ENCODE measurements around the gene TBCA. TPM values are rescaled to one million over a fixed set of nuclear protein-coding genes. Genes with fewer than 3 reads are reported as not detected.

The TBCA gene
- total and polyA plus RNA-seq, 2 of the 13 experiments (the other 11 are each of a cell fraction or from before 2014, with no cell fraction given), result 93.8 to 309 TPM

DNA sequence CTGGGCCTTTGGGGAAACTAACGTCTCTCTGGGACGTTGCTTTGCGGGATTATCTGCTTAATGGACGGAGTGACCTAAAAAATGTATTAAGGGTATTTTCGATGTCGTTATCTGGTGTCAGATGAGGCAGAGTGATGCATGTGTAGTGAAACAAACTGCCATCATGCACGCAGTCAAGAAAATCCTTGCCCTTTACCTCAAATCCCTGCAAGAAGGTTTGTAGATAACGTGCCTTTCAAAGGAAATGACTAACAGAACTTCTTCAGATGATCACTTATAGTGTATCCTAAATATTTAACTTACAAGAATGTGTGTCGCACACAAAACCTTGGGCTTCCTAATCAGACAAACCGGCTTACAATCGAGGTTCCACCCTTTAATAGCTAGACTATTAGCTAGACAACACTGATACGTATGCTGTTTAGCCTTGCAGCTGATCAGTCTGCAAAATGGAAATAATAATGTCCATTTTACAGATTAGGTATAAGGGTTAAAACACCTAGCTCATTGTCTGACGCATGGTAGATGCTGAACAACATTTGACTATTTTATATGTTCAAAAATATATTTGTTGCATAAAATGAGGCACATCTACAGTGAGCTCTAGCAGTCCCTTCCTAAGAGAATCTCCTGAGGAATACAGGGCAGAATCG is 541 bp upstream of the TBCA start (continued):
- TF ChIP-seq ZNF589 (CRISPR knock-in tag; conservative IDR thresholded peaks at IDR 0.05) (no peak), ZNF674 (CRISPR knock-in tag; IDR thresholded peaks at IDR 0.05; ENCODE audit: low read depth) (no peak), ZNF232 (CRISPR knock-in tag; IDR thresholded peaks at IDR 0.05; ENCODE audit: borderline replicate concordance) (no peak), ZBTB8A (CRISPR knock-in tag; IDR thresholded peaks at IDR 0.05; ENCODE audit: borderline replicate concordance, low read depth) (no peak), ZNF124 (CRISPR knock-in tag; IDR thresholded peaks at IDR 0.05) (no peak), PHF5A (CRISPR knock-in tag; IDR thresholded peaks at IDR 0.05; ENCODE audit: low read depth, unreplicated experiment) (no peak), ZNF747 (CRISPR knock-in tag; IDR thresholded peaks at IDR 0.05; ENCODE audit: borderline replicate concordance) (no peak), ATF7-NPFF (CRISPR knock-in tag; IDR thresholded peaks at IDR 0.05; ENCODE audit: low read depth) (no peak), ZBTB20 (CRISPR knock-in tag; IDR thresholded peaks at IDR 0.05; ENCODE audit: borderline replicate concordance, low read depth) (no peak), KDM6A (CRISPR knock-in tag; IDR thresholded peaks at IDR 0.05; ENCODE audit: low read depth) (no peak), IKZF1 (IDR thresholded peaks at IDR 0.05) (no peak), ZNF629 (CRISPR knock-in tag; conservative IDR thresholded peaks at IDR 0.05) (peak; percentile 67), RCOR2 (CRISPR knock-in tag; IDR thresholded peaks at IDR 0.05) (no peak), HDAC1 (CRISPR knock-in tag; IDR thresholded peaks at IDR 0.05) (no peak; the same call in 1 of the 2 replicates), SP1 (IDR thresholded peaks at IDR 0.05) (no peak), SP1 (CRISPR knock-in tag; IDR thresholded peaks at IDR 0.05) (no peak), ZNF34 (CRISPR knock-in tag; IDR thresholded peaks at IDR 0.05; ENCODE audit: borderline replicate concordance) (no peak), ZNF781 (CRISPR knock-in tag; IDR thresholded peaks at IDR 0.05; ENCODE audit: borderline replicate concordance, not compliant biosample characterization) (peak; percentile 13)
- TF ChIP-seq, protein P1, sequence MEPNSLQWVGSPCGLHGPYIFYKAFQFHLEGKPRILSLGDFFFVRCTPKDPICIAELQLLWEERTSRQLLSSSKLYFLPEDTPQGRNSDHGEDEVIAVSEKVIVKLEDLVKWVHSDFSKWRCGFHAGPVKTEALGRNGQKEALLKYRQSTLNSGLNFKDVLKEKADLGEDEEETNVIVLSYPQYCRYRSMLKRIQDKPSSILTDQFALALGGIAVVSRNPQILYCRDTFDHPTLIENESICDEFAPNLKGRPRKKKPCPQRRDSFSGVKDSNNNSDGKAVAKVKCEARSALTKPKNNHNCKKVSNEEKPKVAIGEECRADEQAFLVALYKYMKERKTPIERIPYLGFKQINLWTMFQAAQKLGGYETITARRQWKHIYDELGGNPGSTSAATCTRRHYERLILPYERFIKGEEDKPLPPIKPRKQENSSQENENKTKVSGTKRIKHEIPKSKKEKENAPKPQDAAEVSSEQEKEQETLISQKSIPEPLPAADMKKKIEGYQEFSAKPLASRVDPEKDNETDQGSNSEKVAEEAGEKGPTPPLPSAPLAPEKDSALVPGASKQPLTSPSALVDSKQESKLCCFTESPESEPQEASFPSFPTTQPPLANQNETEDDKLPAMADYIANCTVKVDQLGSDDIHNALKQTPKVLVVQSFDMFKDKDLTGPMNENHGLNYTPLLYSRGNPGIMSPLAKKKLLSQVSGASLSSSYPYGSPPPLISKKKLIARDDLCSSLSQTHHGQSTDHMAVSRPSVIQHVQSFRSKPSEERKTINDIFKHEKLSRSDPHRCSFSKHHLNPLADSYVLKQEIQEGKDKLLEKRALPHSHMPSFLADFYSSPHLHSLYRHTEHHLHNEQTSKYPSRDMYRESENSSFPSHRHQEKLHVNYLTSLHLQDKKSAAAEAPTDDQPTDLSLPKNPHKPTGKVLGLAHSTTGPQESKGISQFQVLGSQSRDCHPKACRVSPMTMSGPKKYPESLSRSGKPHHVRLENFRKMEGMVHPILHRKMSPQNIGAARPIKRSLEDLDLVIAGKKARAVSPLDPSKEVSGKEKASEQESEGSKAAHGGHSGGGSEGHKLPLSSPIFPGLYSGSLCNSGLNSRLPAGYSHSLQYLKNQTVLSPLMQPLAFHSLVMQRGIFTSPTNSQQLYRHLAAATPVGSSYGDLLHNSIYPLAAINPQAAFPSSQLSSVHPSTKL (CRISPR knock-in tag; IDR thresholded peaks at IDR 0.05), result no peak
- TF ChIP-seq, protein P2, sequence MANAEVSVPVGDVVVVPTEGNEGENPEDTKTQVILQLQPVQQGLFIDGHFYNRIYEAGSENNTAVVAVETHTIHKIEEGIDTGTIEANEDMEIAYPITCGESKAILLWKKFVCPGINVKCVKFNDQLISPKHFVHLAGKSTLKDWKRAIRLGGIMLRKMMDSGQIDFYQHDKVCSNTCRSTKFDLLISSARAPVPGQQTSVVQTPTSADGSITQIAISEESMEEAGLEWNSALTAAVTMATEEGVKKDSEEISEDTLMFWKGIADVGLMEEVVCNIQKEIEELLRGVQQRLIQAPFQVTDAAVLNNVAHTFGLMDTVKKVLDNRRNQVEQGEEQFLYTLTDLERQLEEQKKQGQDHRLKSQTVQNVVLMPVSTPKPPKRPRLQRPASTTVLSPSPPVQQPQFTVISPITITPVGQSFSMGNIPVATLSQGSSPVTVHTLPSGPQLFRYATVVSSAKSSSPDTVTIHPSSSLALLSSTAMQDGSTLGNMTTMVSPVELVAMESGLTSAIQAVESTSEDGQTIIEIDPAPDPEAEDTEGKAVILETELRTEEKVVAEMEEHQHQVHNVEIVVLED (CRISPR knock-in tag; IDR thresholded peaks at IDR 0.05; ENCODE audit: borderline replicate concordance), result no peak
- TF ChIP-seq, protein P3, sequence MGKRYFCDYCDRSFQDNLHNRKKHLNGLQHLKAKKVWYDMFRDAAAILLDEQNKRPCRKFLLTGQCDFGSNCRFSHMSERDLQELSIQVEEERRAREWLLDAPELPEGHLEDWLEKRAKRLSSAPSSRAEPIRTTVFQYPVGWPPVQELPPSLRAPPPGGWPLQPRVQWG (CRISPR knock-in tag; IDR thresholded peaks at IDR 0.05; ENCODE audit: borderline replicate concordance, low read depth), result no peak
- TF ChIP-seq, protein P4, sequence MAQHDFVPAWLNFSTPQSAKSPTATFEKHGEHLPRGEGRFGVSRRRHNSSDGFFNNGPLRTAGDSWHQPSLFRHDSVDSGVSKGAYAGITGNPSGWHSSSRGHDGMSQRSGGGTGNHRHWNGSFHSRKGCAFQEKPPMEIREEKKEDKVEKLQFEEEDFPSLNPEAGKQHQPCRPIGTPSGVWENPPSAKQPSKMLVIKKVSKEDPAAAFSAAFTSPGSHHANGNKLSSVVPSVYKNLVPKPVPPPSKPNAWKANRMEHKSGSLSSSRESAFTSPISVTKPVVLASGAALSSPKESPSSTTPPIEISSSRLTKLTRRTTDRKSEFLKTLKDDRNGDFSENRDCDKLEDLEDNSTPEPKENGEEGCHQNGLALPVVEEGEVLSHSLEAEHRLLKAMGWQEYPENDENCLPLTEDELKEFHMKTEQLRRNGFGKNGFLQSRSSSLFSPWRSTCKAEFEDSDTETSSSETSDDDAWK (CRISPR knock-in tag; IDR thresholded peaks at IDR 0.05), result no peak

All from HepG2 (cell line).